HepG2 (cell line): ENCODE measurements around the gene MYL6. TPM values are rescaled to one million over a fixed set of nuclear protein-coding genes. Genes with fewer than 3 reads are reported as not detected.

Experiments
- ARID2 ChIP-seq: sonication (generic); formaldehyde crosslinking; IDR thresholded peaks from 2 replicates; pipeline ENCODE4 v1.8.1; 2022; ENCODE audit warnings: mild to moderate bottlenecking, missing genetic modification reagents, borderline replicate concordance
- FIP1L1 ChIP-seq: fragments of 200-400 bp; formaldehyde crosslinking; IDR thresholded peaks from 2 replicates; pipeline ENCODE4 v1.6.1; 2018; ENCODE audit warnings: low read depth, mild to moderate bottlenecking, low read length, moderate library complexity, borderline replicate concordance; ENCODE audit not compliant: insufficient read depth
- FOSL2 ChIP-seq: sonication (generic); formaldehyde crosslinking; IDR thresholded peaks from 2 replicates; pipeline ENCODE4 v1.4.0; 2020; ENCODE audit warnings: missing genetic modification reagents
- FOXP1 ChIP-seq, 2 experiments: fragments of 450-650 bp in 1 of 2; IDR thresholded peaks; 2 replicates each; pipeline ENCODE4 v1.6.1; 2017 to 2018; ENCODE audit warnings: antibody characterized with exemption in 1 of 2
- KDM1A ChIP-seq: IDR thresholded peaks from 2 replicates; pipeline ENCODE4 v1.6.1; 2016; ENCODE audit warnings: missing compliant biosample characterization
- MYNN ChIP-seq: sonication (generic); formaldehyde crosslinking; IDR thresholded peaks from 2 replicates; pipeline ENCODE4 v1.4.0; 2020; ENCODE audit warnings: mild to moderate bottlenecking, low read depth, missing genetic modification reagents
- NCOA2 ChIP-seq: sonication (generic); formaldehyde crosslinking; IDR thresholded peaks from 2 replicates; pipeline ENCODE4 v1.8.0; 2022; ENCODE audit warnings: inconsistent platforms
- NR2F1 ChIP-seq, 2 experiments: fragments of 450-650 bp in 1 of 2; formaldehyde crosslinking in 1 of 2; IDR thresholded peaks; 2 replicates each; pipeline versions ENCODE4 v1.5.0 to v1.6.1; 2016 to 2020; ENCODE audit warnings: mild to moderate bottlenecking in 1 of 2, missing compliant biosample characterization in 1 of 2, missing genetic modification reagents in 1 of 2, moderate library complexity in 1 of 2
- PCBP2 ChIP-seq: fragments of 200-400 bp; formaldehyde crosslinking; optimal IDR thresholded peaks from 2 replicates; pipeline ENCODE3; 2018; ENCODE audit warnings: low read length, low read depth; ENCODE audit not compliant: poor library complexity, severe bottlenecking
- RCOR2 ChIP-seq: IDR thresholded peaks from 2 replicates; pipeline ENCODE4 v1.6.1; 2016; ENCODE audit warnings: missing biosample characterization, missing genetic modification reagents
- SAP130 ChIP-seq: IDR thresholded peaks from 2 replicates; pipeline ENCODE4 v1.6.1; 2016; ENCODE audit warnings: low read depth
- SATB2 ChIP-seq: sonication (generic); formaldehyde crosslinking; IDR thresholded peaks from 2 replicates; pipeline ENCODE4 v1.5.0; 2020; ENCODE audit warnings: missing genetic modification reagents
- SKI ChIP-seq: fragments of 450-650 bp; IDR thresholded peaks from one replicate; pipeline ENCODE4 v1.6.1; 2018; ENCODE audit warnings: mild to moderate bottlenecking; ENCODE audit not compliant: partially characterized antibody
- ZBTB7A ChIP-seq: sonication (generic); formaldehyde crosslinking; IDR thresholded peaks from 2 replicates; pipeline ENCODE4 v1.8.0; 2022; ENCODE audit warnings: mild to moderate bottlenecking, missing genetic modification reagents
- ZNF10 ChIP-seq: sonication (generic); formaldehyde crosslinking; IDR thresholded peaks from 2 replicates; pipeline ENCODE4 v1.4.0; 2020; ENCODE audit warnings: mild to moderate bottlenecking, low read depth, missing genetic modification reagents, borderline replicate concordance
- ZNF17 ChIP-seq: sonication (generic); formaldehyde crosslinking; IDR thresholded peaks from 2 replicates; pipeline ENCODE4 v1.5.0; 2020; ENCODE audit warnings: mild to moderate bottlenecking, missing genetic modification reagents
- ZNF660 ChIP-seq: sonication (generic); formaldehyde crosslinking; IDR thresholded peaks from 2 replicates; pipeline ENCODE4 v1.5.1; 2020; ENCODE audit warnings: mild to moderate bottlenecking, low read depth, missing genetic modification reagents, borderline replicate concordance
- ZNF747 ChIP-seq: sonication (generic); formaldehyde crosslinking; IDR thresholded peaks from 2 replicates; pipeline ENCODE4 v1.8.1; 2023; ENCODE audit warnings: missing genetic modification reagents, mild to moderate bottlenecking, borderline replicate concordance
- ZNF773 ChIP-seq: sonication (generic); formaldehyde crosslinking; IDR thresholded peaks from 2 replicates; pipeline ENCODE4 v1.4.0; 2020; ENCODE audit warnings: missing genetic modification reagents, borderline replicate concordance
- ZNF775 ChIP-seq: sonication (generic); formaldehyde crosslinking; IDR thresholded peaks from 2 replicates; pipeline ENCODE4 v1.4.0; 2020; ENCODE audit warnings: missing genetic modification reagents, mild to moderate bottlenecking, moderate library complexity, borderline replicate concordance
- ZNF850 ChIP-seq: sonication (generic); formaldehyde crosslinking; conservative IDR thresholded peaks from 2 replicates; pipeline ENCODE4 v1.9.0; 2021; ENCODE audit warnings: mild to moderate bottlenecking, missing genetic modification reagents
- polyA plus RNA-seq, 8 experiments: library from polyadenylated mRNA; depleted of rRNA in 3 of 8; stranded (reverse) in 7 of 8; unstranded in 1 of 8; fragments of >200 nt; fragmentation: Illumina TruSeq in 4 of 8; extraction: Trizol in 4 of 8; gene quantifications; 2 replicates each; pipeline versions ENCODE4 v1.2.1 to v1.2.3, GENCODE V29; 2011 to 2016; ENCODE audit warnings: low read depth in 4 of 8, missing spikeins in 1 of 8, mixed read lengths in 1 of 8; ENCODE audit not compliant: insufficient read depth in 1 of 8
- total RNA-seq, 5 experiments: library from RNA; depleted of rRNA; stranded (reverse); fragments of >200 nt; fragmentation: Illumina TruSeq; extraction: Trizol; gene quantifications; 2 replicates each; pipeline ENCODE4 v1.2.3, GENCODE V29; 2016; ENCODE audit warnings: low read depth in 1 of 5
- TF ChIP-seq, protein P1 (sequence below): sonication (generic); formaldehyde crosslinking; IDR thresholded peaks from 2 replicates; pipeline ENCODE4 v1.8.1; 2023; ENCODE audit warnings: mild to moderate bottlenecking, missing genetic modification reagents, borderline replicate concordance
- TF ChIP-seq, protein P2 (sequence below): sonication (generic); formaldehyde crosslinking; IDR thresholded peaks from 2 replicates; pipeline ENCODE4 v1.8.1; 2023; ENCODE audit warnings: mild to moderate bottlenecking, inconsistent platforms, moderate library complexity, missing genetic modification reagents, borderline replicate concordance
- TF ChIP-seq, protein P3 (sequence below): IDR thresholded peaks from 2 replicates; pipeline ENCODE4 v1.6.1; 2012; ENCODE audit warnings: low read depth, low read length, improper control_type of control experiment

Gene MYL6
- total and polyA plus RNA-seq, 2 of the 13 experiments (the other 11 are each of a cell fraction or from before 2014, with no cell fraction given), result 1,127 to 1,192 TPM

DNA sequence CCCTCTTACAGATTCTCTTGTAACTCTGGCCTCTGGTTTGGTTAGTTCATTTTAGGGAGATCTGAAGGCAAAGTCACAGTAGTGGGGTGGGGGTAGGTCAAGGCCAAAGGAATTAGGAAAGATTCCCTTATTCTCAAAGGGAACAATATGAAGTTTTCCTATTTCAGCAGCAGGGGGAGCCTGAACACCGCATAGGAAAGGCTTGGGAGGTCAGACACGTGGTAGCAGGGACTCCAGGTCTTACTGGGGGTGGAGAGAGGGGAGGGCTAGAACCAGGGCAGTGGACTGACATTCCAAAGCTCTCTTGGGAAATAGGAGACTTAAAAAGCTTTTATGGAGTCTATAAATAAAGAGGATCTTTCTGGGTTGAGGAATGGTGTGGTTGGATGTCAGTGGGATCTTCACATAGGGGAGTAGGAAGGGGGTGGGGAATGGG lies 38.8 kb upstream of the MYL6 start (continued):
- TF ChIP-seq SATB2 (no peak), ARID2 (CRISPR knock-in tag) (0 out of 2 replicates have a peak, but pooled peaks have one; percentile 55), NCOA2 (CRISPR knock-in tag) (0 out of 2 replicates have a peak, but pooled peaks have one; percentile 23), FIP1L1 (no peak), PCBP2 (no peak), ZNF10 (CRISPR knock-in tag) (no peak), ZNF775 (CRISPR knock-in tag) (no peak), ZBTB7A (CRISPR knock-in tag) (no peak), ZNF17 (CRISPR knock-in tag) (no peak), KDM1A (CRISPR knock-in tag) (no peak), ZNF773 (CRISPR knock-in tag) (no peak), ZNF660 (no peak), RCOR2 (CRISPR knock-in tag) (0 out of 2 replicates have a peak, but pooled peaks have one; percentile 11), FOXP1 (IDR thresholded peaks at IDR 0.05) (no peak), FOXP1 (CRISPR knock-in tag; IDR thresholded peaks at IDR 0.05) (no peak), MYNN (CRISPR knock-in tag) (no peak), FOSL2 (no peak), ZNF850 (no peak), SKI (peak; percentile 25), SAP130 (CRISPR knock-in tag) (peak; percentile 93), NR2F1 (CRISPR knock-in tag; IDR thresholded peaks at IDR 0.05) (peak; percentile 33 to 72; a peak in 1 of 4 replicates), ZNF747 (CRISPR knock-in tag) (no peak)
- TF ChIP-seq, protein P1, sequence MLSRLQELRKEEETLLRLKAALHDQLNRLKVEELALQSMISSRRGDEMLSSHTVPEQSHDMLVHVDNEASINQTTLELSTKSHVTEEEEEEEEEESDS (CRISPR knock-in tag), result no peak
- TF ChIP-seq, protein P2, sequence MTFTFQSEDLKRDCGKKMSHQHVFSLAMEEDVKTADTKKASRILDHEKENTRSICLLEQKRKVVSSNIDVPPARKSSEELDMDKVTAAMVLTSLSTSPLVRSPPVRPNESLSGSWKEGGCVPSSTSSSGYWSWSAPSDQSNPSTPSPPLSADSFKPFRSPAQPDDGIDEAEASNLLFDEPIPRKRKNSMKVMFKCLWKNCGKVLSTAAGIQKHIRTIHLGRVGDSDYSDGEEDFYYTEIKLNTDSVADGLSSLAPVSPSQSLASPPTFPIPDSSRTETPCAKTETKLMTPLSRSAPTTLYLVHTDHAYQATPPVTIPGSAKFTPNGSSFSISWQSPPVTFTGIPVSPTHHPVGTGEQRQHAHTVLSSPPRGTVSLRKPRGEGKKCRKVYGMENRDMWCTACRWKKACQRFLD (CRISPR knock-in tag), result no peak
- TF ChIP-seq, protein P3, sequence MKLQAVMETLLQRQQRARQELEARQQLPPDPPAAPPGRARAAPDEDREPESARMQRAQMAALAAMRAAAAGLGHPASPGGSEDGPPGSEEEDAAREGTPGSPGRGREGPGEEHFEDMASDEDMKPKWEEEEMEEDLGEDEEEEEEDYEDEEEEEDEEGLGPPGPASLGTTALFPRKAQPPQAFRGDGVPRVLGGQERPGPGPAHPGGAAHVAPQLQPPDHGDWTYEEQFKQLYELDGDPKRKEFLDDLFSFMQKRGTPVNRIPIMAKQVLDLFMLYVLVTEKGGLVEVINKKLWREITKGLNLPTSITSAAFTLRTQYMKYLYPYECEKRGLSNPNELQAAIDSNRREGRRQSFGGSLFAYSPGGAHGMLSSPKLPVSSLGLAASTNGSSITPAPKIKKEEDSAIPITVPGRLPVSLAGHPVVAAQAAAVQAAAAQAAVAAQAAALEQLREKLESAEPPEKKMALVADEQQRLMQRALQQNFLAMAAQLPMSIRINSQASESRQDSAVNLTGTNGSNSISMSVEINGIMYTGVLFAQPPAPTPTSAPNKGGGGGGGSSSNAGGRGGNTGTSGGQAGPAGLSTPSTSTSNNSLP, result 0 out of 2 replicates have a peak, but pooled peaks have one; percentile 64
